RWPE1 (cell line): ENCODE results near the gene STIP1.

Source experiments
- CTCF ChIA-PET: fragments of 350-600 bp; sonication (Branson Sonifier 250); formaldehyde crosslinking; extraction: SDS; loops from one replicate; lab custom pipeline; 2021; lab: Yijun Ruan, JAX
- POLR2A ChIA-PET: fragments of 400-600 bp; formaldehyde crosslinking; extraction: SDS; loops from one replicate; lab custom pipeline; 2020; ENCODE audit warnings: antibody characterized with exemption; ENCODE audit not compliant: low non-redundant PET; lab: Yijun Ruan, JAX
- DNase-seq: peaks from one replicate; pipeline ENCODE4 v3.0.0; 2012; ENCODE audit warnings: low spot score
- H3K27ac ChIP-seq: fragments of 450-650 bp; 2 replicates; pipeline ENCODE4 v1.5.1; 2017
- CTCF ChIP-seq: fragments of 450-650 bp; conservative IDR thresholded peaks from 2 replicates; pipeline ENCODE4 v1.5.1; 2017; ENCODE audit warnings: low read depth, mild to moderate bottlenecking

The STIP1 gene

GRCh38 chr11:64222651-64223000 lies 36.7 kb downstream of the STIP1 start:
- H3K27ac ChIP-seq = peak overlapping the region; percentile 98
- ChIA-PET POLR2A (no interaction called here), CTCF (no interaction called here)
- TF ChIP-seq CTCF = no peak
- no peak for DNase-seq

GRCh38 chr11:64223001-64223651 lies 37.2 kb downstream of the STIP1 start:
- no peak for TF ChIP-seq CTCF
- peak overlapping the region; percentile 98 for H3K27ac ChIP-seq
- CTCF ChIA-PET = interaction anchor here (0.6 to 0.7 kb wide), 2 partner anchors 112 to 221 kb away, joined by 3 to 5 read pairs; no protein-coding TSS in a partner anchor
- DNase-seq = no peak
- POLR2A ChIA-PET = interaction anchor here (0.6 to 1.2 kb wide), 3 partner anchors 18 to 22 kb away, joined by 3 read pairs; no protein-coding TSS in a partner anchor

- DNase-seq = peak; percentile 71
- ChIA-PET CTCF (interaction anchor here (1.2 kb wide), 2 partner anchors 20 to 77 kb away, joined by 3 to 4 read pairs; no protein-coding TSS in a partner anchor), POLR2A (interaction anchor here (0.7 to 1.2 kb wide), 2 partner anchors 10 to 21 kb away, joined by 3 read pairs; no protein-coding TSS in a partner anchor)
- TF ChIP-seq CTCF = no peak
- H3K27ac ChIP-seq = peak overlapping the region; percentile 98
Measured at GRCh38 chr11:64224151-64224890, 38.4 kb downstream of the STIP1 start.

- no peak for DNase-seq
- TF ChIP-seq CTCF = no peak
- ChIA-PET POLR2A (no interaction called here), CTCF (interaction anchor here (0.6 to 1.2 kb wide), 9 partner anchors 11 to 441 kb away, joined by 3 to 5 read pairs (median 3); no protein-coding TSS in a partner anchor)
- H3K27ac ChIP-seq = peak overlapping the region; percentile 98
Measured at GRCh38 chr11:64224891-64225607, 39.1 kb downstream of the STIP1 start.

GRCh38 chr11:64225608-64226506 lies 39.9 kb downstream of the STIP1 start, which contains the start of the genes NUDT22 and TRPT1:
Gene NUDT22, plus strand, starts transcription at chr11:64226274. Its CDS starts 379 bp downstream, at chr11:64226653.
Gene TRPT1, minus strand, starts transcription at chr11:64226186. Its CDS starts 326 bp downstream, at chr11:64225860.
- peak within 1 kb of the TSS; percentile 98 for H3K27ac ChIP-seq

More at GRCh38 chr11:64225608-64226506, 39.9 kb downstream of the STIP1 start, which contains the start of the genes NUDT22 and TRPT1:
- no peak; the same call in 1 of the 2 replicates for TF ChIP-seq CTCF
- DNase-seq = peak; percentile 84
- CTCF ChIA-PET = interaction anchor here (0.6 to 1.2 kb wide), 11 partner anchors 11 to 442 kb away, joined by 3 to 5 read pairs (median 3); no protein-coding TSS in a partner anchor
- POLR2A ChIA-PET = no interaction called here
